Neutrophil (primary cell): ENCODE results near the gene FRRS1.

Experiments used
- H3K27ac ChIP-seq: fragments of 200-600 bp; sonication (generic); 2 replicates; pipeline ENCODE4 v1.5.1; 2016; ENCODE audit warnings: mild to moderate bottlenecking, moderate library complexity
- H3K27me3 ChIP-seq: fragments of 200-600 bp; sonication (generic); 2 replicates; pipeline ENCODE4 v1.6.0; 2016; ENCODE audit warnings: mild to moderate bottlenecking
- H3K36me3 ChIP-seq: fragments of 200-600 bp; sonication (generic); 2 replicates; pipeline ENCODE4 v1.5.1; 2017
- H3K4me1 ChIP-seq, 2 experiments: fragments of 200-600 bp in 1 of 2; sonication (generic) in 1 of 2; 1 replicate in 1 of 2; 2 replicates in 1 of 2; pipeline versions ENCODE4 v1.5.1 to v1.6.1; 2013 to 2016; ENCODE audit warnings: low read depth in 1 of 2, low read length in 1 of 2, mild to moderate bottlenecking in 1 of 2, moderate library complexity in 1 of 2; ENCODE audit not compliant: control insufficient read depth in 1 of 2, insufficient read depth in 1 of 2
- H3K4me3 ChIP-seq, 2 experiments: fragments of 200-600 bp in 1 of 2; sonication (generic) in 1 of 2; 1 replicate in 1 of 2; 2 replicates in 1 of 2; pipeline ENCODE4 v1.5.1; 2013 to 2016; ENCODE audit warnings: low read depth in 1 of 2, low read length in 1 of 2, mild to moderate bottlenecking in 1 of 2, moderate library complexity in 1 of 2
- H3K9me3 ChIP-seq: fragments of 200-600 bp; sonication (generic); 2 replicates; pipeline ENCODE4 v1.5.1; 2016
- TF ChIP-seq, protein P1 (sequence below): fragments of 200-600 bp; sonication (generic); IDR thresholded peaks from 2 replicates; pipeline ENCODE4 v1.5.1; 2016; ENCODE audit warnings: antibody characterized with exemption

The FRRS1 gene

GRCh38 chr1:99777752-99778151 lies 11.3 kb upstream of the FRRS1 start:
- no peak overlapping the region for H3K27ac ChIP-seq
- H3K4me1 ChIP-seq, result no peaks in the 10 kb centered on the region
- no peaks in the 10 kb centered on the region for H3K9me3 ChIP-seq
- TF ChIP-seq, protein P1, sequence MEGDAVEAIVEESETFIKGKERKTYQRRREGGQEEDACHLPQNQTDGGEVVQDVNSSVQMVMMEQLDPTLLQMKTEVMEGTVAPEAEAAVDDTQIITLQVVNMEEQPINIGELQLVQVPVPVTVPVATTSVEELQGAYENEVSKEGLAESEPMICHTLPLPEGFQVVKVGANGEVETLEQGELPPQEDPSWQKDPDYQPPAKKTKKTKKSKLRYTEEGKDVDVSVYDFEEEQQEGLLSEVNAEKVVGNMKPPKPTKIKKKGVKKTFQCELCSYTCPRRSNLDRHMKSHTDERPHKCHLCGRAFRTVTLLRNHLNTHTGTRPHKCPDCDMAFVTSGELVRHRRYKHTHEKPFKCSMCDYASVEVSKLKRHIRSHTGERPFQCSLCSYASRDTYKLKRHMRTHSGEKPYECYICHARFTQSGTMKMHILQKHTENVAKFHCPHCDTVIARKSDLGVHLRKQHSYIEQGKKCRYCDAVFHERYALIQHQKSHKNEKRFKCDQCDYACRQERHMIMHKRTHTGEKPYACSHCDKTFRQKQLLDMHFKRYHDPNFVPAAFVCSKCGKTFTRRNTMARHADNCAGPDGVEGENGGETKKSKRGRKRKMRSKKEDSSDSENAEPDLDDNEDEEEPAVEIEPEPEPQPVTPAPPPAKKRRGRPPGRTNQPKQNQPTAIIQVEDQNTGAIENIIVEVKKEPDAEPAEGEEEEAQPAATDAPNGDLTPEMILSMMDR, result no peak
- peaks cover 32% of the 10 kb centered on the region for H3K27me3 ChIP-seq
- no peak overlapping the region for H3K4me3 ChIP-seq
- no peaks in the 10 kb centered on the region for H3K36me3 ChIP-seq

DNA sequence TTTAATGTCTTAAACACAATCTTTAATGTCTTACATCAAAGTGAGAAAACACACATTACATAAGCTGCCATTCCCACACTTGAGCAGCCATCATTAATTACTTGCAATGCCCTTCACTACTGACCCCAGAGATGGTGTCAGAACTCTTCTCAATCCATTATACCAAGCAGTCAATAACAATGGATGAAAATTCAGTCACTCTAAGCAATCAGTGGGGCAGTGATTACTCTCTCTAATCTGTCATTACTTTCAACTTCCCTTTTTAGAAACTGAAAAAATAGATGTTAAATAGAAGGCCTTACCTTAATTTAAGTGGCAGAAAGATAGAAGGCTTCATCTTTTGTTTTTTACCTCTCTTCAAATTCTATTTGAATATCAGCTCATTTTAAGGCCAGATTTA lies 9.7 kb upstream of the FRRS1 start:
- no peak overlapping the region for H3K27ac ChIP-seq
- H3K27me3 ChIP-seq, result peaks cover 20% of the 10 kb centered on the region
- no peaks in the 10 kb centered on the region for H3K4me1 ChIP-seq
- TF ChIP-seq, protein P1, result no peak
- H3K9me3 ChIP-seq, result no peaks in the 10 kb centered on the region
- H3K36me3 ChIP-seq, result no peaks in the 10 kb centered on the region
- H3K4me3 ChIP-seq, result no peak overlapping the region

DNA sequence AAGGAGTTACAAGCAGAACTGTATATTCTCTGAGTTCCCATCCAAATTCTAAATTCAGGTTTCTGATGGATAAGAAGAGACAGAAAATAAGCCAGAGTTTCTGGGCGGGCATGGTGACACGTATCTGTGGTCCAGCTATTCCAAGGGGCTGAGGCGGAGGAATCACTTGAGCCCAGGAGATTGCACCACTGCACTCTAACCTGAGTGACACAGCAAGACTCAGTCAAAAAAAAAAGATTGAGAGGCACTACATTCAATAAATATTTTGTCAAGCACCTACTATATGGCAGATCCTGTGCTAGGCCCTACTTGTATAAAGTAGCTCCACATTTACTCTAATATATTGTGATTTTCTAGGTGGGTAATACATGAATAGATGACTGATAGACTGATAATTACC lies 6.4 kb upstream of the FRRS1 start:
- no peaks in the 10 kb centered on the region for H3K4me1 ChIP-seq
- TF ChIP-seq, protein P1, result no peak
- no peaks in the 10 kb centered on the region for H3K36me3 ChIP-seq
- no peaks in the 10 kb centered on the region for H3K9me3 ChIP-seq
- no peak overlapping the region for H3K27ac ChIP-seq
- H3K4me3 ChIP-seq, result no peak overlapping the region
- no peaks in the 10 kb centered on the region for H3K27me3 ChIP-seq

DNA sequence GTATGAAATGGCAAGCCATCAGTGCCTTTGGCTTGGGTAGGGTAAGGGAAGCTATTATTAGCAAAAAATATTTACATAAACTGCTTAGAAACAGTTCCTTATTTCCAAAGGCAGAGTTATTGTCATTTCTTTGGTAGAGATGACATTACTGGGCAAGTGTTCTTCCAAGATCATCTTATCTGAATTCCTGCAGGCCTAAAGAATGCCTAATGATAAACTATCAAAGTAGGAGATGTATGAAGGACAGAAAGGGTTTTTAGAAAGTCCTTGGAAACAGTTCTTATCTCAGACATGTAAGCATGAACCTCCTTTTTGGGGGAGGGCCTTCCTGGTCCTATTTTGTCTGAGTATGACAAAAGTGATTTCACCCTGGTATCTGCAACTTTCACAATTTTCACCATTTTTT lies 5.1 kb upstream of the FRRS1 start:
- Histone ChIP-seq H3K9me3 (no peaks in the 10 kb centered on the region), H3K27ac (no peak overlapping the region)
- TF ChIP-seq, protein P1, result no peak

GRCh38 chr1:99768524-99769245 lies 2.2 kb upstream of the FRRS1 start:
- TF ChIP-seq, protein P1, result no peak
- no peaks in the 10 kb centered on the region for H3K4me1 ChIP-seq
- H3K27ac ChIP-seq, result no peak overlapping the region
- H3K4me3 ChIP-seq, result no peak overlapping the region
- H3K36me3 ChIP-seq, result no peaks in the 10 kb centered on the region
- H3K27me3 ChIP-seq, result no peaks in the 10 kb centered on the region
- no peaks in the 10 kb centered on the region for H3K9me3 ChIP-seq

More for the DNA sequence above, 5.1 kb upstream of the FRRS1 start:
- Histone ChIP-seq H3K36me3 (no peaks in the 10 kb centered on the region), H3K27me3 (no peaks in the 10 kb centered on the region), H3K4me3 (no peak overlapping the region), H3K4me1 (no peaks in the 10 kb centered on the region)
